Amygdala (tissue), 56 donors: ENCODE results near the gene OR1F1.
"Not testable (repeated sequence)": the region's sequence is repeated elsewhere in the genome, so short reads cannot be mapped to it uniquely, and the experiment has no call there.

Source experiments
- DNase-seq, 56 donors: peaks; one replicate each; lab custom pipeline; 2025; lab: John Stamatoyannopoulos, UW

Gene OR1F1

GRCh38 chr16:3187798-3188674, at the start of gene OR1F1:
Gene OR1F1 (plus strand): TSS chr16:3188204.
- DNase-seq = peak in 1 of 56 donors; percentile 16

DNA sequence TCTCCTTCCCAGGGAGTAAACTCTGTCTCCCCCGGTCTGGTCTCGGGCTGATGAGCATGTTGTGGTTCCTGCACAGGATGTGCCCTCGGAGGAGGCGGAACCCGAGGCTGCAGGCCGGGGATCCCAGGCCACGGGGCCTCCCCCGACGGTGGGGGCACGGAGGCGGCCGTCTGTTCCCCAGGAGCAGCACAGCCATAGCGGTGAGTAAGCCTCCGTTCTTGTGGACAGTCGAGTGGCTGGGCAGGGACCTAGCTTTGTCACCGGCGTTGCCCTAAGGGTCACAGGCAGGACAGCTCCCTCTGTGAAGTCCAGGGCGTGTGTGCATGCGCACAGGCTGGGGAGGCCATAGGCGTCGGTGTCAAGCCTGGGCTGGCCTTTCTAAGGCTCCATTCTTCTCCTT, 49.7 kb upstream of the OR1F1 start:
- no peak for DNase-seq

DNA sequence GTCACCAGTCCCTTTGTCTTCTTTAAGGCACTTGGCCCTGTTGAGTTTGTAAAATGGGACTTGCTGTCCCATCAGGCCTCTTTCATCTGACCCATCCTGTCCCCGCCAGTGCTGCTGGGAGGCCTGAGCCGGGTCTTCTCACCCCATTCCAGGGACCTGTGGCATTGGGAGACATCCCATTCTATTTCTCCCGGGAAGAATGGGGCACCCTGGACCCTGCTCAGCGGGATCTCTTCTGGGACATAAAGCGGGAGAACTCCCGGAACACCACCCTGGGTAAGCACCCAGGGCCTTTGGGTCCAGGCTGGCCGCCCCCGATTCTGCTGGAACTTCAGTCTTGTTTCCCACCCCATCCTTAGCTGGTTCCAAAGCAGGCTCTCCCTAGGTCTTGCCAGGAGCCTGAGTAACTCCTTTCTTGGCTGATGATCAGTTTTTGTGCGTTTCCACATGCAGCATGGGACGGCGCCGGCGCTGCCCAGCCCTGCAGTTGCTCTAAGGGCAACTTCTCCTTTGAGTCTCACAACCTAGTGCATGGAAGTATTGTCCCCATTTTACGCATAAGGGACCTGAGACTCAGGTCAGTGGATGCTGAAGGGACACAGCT, 49.1 kb upstream of the OR1F1 start:
- DNase-seq = no peak

GRCh38 chr16:3139561-3139960, 48.4 kb upstream of the OR1F1 start:
- not testable (repeated sequence) for DNase-seq

GRCh38 chr16:3140603-3141427, 47.2 kb upstream of the OR1F1 start:
- no peak for DNase-seq

DNA sequence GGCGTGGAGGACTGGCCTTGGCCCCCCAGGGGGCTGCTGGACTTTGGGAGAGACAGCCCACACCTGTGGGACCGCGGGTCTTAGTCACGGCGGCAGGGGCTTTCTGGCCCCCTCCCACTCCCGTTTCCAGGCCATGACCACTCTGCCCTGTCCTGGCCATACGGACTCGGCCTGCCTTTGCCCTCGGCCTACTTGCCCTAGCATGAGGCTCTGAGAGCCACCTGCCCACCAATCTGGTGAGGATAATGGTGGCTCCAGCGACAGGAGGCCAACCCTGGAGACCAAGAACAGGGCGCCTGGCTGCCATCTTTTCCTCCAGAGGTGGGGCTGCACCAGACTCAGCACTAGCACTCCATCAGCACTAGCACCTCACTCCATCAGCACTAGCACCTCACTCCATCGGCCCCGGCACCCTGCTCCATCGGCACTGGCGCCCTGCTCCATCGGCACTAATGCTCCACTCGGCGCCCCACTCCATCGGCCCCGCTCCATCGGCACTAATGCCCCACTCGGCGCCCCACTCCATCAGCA, 46.2 kb upstream of the OR1F1 start:
- DNase-seq = no peak

DNA sequence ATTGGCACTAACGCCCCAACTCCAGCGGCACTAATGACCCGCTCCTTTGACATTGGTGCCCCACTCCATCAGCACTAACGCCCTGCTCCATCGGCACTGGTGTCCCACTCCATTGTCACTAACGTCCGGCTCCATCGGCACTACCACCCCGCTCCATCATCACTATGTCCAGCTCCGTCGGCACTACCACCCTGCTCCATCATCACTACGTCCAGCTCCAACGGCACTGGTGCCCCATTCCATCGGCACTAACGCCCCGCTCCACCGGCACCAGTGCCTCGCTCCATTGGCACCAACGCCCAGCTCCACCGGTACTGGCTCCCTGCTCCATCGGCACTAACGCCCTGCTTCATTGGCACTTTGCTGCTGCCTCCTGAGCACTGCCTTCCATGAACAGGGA, 45.7 kb upstream of the OR1F1 start:
- no peak for DNase-seq

DNA sequence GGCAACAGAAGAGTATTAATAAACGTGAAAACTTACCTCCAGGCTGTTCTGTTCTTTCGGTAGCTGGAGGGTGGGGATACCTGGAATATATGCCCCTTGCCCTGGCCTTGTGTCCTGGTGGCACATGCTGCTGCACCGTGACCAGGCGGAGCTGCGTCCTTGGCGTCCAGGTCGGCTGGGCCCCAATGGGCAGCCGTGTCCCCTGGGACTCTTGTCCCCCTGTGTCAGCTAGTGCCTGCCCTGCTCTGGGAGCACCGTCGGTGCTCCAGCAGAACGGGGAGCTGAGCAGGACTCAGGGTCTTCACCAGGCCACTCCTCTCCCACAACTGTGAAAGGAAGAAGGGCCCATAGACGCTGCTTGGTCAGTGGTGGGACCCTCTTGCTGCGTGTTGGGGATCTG, 45.2 kb upstream of the OR1F1 start:
- no peak for DNase-seq

DNA sequence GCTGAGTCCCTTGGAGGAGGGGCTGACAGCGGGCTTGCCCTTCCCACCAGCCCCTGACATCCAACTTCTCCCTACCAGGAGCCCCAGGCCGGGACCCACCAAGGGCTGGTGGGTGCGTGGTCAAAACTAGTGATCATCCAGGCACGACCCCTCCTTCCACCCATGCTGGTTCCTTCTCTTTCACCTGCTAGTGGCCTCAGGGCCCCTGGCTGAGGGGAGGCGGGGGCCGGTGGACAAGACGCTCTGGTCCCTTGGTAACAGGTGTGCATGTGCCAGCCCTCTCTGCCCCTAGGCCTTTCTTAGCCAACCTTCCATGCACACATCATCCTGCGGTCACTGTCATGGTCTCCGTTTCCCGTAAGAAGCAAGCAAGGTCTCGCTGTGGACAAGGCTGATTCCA, 44.8 kb upstream of the OR1F1 start:
- no peak for DNase-seq

- DNase-seq = no peak
Observed at GRCh38 chr16:3143598-3144320, 44.2 kb upstream of the OR1F1 start.

DNA sequence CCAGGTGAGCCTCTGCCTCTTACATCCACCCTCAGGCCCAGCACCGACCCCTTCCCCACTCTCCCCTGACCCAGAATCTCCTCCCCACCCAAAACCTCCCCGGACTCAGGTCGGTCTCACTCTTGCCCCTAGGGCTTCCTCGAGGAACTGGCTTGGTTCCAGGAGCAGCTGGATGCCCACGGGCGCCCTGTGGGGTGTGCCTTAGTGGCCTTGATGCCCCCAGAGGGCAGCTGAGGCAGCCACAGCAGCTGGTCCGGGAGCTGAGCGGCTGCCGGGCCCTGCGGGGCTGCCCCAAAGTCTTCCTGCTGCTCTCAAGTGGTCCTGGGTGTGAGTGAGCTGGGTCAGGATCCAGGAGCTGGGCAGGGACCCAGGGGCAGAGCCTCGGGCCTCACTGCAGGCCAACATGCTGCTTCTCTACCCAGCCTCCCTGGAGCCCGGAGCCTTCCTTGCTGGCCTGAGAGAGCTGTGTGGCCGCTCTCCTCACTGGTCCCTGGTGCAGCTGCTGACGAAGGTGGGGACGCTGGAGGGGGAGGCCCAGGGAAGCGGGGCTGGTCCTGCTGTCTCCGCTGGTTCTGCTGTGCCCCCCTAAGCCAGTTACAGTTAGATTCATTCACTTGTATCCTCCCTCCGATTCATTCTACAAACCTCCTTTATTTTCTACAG, 43.6 kb upstream of the OR1F1 start:
- DNase-seq = no peak

GRCh38 chr16:3145151-3145550, 42.9 kb upstream of the OR1F1 start:
- DNase-seq = no peak

- no peak for DNase-seq
Observed at GRCh38 chr16:3145660-3146059, 42.3 kb upstream of the OR1F1 start.

GRCh38 chr16:3147046-3147756, 40.8 kb upstream of the OR1F1 start:
- DNase-seq = no peak

DNA sequence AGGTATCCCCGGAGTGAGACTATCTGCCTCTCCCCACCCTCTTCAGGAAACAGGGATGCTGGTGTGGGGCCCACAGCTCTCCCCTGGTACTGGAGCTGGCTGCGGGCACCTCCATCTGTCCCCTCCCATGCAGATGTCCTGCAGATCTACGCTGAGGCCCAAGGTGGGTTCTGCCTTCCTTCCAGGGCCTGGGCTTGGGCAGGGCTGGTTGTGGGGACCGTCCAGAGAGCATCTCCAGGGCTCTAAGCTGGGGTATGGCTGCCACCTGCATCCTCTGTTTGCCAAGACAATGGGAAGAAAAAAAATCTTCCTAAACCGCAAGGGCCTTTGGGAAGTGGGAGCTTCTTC, 40.3 kb upstream of the OR1F1 start:
- no peak for DNase-seq

DNA sequence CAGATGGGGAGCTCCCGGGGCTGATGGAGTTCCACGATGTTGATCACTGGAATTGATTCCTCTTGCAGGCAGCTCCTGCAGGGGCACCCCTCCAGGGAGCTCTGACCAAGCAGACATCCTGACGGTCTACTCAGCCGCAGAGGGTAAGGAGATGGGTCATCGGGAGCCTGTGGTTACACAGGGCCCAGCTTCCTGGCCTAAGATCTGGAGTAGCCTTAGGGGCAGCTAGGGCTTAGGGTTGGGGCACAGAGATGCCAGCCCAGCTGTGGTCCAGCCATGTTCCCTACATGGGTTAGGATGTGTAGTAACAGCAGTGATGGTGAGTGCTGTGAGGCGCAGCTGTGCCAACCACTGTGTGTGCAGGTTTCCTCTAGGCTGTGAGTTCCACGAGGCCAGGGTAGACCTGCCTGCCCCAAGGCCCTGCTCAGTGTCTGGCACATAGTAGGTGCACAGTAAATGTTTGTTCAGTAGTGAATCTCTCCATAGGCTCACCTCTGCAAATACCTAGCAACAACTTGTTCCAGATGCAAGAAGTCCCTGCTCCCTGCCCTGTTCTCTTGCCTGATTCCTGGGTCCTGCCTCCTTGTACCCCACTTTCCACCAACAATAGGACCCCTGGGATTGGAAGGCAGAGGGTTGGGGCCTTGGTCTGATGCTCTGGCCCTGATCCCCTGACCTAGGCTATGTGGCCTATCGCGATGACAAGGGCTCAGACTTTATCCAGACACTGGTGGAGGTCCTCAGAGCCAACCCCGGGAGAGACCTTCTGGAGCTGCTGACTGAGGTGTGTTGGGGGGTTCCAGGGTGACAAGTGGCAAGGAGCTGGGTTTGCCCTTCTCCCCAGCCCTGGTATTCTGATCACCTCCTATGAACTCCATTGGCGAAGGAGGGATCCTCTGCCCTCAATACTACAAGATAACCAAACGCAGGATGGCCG, 39.5 kb upstream of the OR1F1 start:
- no peak for DNase-seq

DNA sequence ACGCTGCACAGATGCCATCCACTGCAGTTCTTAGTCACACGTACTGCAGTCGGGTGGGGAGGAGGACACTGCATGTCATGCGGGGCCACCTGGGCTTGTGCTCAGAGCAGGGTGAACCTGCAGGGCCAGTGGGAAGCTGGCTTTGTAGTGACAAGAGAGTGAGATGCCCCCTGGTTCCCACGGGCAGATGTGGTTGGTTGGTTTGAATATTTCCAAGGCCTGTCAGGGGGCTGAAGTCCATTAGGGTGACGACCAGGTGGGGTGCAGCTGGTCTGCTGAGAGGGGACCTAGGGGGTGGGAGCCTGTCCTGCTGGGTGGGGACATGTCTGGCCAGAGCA, 38.8 kb upstream of the OR1F1 start:
- DNase-seq = no peak

DNA sequence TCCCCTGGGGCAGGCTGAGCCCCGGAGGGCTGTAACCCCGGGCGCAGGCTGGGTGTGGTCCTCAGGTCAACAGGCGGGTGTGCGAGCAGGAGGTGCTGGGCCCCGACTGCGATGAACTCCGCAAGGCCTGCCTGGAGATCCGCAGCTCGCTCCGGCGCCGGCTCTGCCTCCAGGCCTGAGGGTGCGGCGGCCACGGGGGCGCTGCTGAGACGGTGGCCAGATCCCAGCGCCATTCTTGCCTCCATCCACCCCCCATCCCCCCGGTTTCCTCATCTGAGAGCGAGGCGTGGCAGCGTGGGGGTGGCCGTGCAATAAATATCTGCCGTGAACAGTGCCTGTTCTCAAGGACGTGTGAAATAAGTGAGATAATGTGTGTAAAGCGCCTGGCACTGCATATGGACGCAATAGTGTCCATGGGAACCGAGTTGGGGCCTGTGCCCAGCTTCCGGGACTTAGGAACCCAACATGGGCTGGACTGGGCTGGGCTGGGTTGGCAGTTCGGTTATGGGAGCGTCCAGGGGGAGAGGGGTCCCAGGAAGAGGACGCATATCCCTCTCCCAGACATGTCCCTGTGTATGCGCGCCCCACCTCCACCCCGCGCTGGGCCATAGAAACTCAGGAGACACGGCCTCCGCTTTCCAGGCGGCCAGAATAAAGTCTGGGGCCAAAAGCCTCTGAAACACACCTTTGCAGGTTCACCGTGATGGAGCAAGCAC, 38.2 kb upstream of the OR1F1 start:
- peak in 44 of 56 donors; percentile 15 to 73 (median 57) for DNase-seq
